Astrocyte (in vitro differentiated cells and primary cell): Measurements from ENCODE around the gene DTNBP1.

ENCODE experiments used
- CTCF ChIP-seq: IDR thresholded peaks from 2 replicates; pipeline ENCODE4 v1.5.1; 2011; ENCODE audit warnings: low read depth, mild to moderate bottlenecking, inconsistent platforms, low read length, moderate library complexity; ENCODE audit not compliant: insufficient read depth
- EZH2 ChIP-seq: IDR thresholded peaks from 2 replicates; pipeline ENCODE4 v1.6.1; 2012; ENCODE audit warnings: mild to moderate bottlenecking, low read length, inconsistent platforms; ENCODE audit not compliant: insufficient read depth

- no peak for TF ChIP-seq CTCF
- no peak for TF ChIP-seq EZH2
Measured at GRCh38 chr6:15672818-15673217, 10.0 kb upstream of the DTNBP1 start.
